ENCODE results near the gene POU2F3.
"Not testable (repeated sequence)": the region's sequence is repeated elsewhere in the genome, so short reads cannot be mapped to it uniquely, and the experiment has no call there.

The POU2F3 gene

DNA sequence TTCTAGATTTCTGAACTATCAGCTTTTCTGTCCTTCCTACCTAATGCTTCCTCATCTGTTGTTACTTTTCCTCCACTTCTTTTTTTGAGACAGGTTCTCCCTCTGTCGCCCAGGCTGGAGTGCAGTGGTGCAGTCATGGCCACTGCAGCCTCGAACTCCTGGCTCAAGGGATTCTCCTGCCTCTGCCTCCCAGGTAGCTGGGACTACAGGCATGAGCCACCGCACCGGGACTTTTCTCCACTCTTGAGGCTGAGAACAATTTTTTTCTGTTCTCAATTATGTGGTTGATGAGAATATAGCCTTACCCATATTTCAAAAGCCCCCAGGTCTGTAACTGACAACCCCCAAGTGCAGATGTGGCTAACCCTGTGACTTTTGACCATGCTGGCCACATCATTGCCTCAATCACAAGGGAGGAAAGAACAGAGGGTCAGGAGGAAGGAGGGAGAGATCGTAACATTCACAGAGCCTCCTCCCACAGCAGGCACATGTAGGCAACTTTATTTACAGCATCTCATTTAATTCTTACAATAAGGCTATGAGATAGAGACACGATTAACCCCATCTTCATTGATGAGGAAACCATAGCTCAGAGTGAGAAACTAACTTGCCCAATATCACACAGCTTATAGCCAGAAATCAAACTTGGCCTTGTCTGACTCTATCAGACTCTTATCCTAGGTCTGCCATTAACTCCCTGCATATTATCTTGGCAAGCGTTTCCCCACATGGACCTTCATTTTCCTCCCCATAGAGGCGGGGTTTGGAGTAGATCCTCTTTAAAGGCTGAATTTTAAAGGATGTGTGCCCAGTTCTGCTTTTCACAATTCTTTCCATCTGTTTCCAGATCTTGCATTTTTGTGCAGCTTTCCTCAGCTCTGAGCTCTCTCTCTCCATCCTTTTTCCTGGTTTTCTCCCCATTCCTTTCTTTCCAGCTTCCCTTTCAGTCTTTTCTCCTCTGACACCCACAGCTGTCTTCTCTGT, 9.6 kb downstream of the POU2F3 start:
- no peak for DNase-seq (ENCODE audit: low read depth, low spot score)

DNA sequence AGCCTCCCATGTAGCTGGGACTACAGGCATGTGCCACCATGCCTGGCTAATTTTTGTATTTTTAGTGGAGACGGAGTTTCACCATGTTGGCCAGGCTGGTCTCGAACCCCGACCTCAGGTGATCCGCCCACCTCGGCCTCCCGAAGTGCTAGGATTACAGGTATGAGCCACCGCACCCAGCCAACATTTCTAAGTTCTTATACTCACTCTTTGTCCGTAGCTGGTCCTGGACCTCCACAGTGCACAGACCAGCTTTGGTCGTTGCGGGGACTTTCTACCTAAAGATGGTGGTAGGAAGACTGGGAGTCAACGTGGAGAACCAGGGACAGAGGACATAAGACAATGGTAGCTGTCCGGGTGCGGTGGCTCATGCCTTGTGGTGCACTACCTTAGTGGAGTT, 13.4 kb downstream of the POU2F3 start:
- DNase-seq (ENCODE audit: low read depth, low spot score) = not testable (repeated sequence)

DNA sequence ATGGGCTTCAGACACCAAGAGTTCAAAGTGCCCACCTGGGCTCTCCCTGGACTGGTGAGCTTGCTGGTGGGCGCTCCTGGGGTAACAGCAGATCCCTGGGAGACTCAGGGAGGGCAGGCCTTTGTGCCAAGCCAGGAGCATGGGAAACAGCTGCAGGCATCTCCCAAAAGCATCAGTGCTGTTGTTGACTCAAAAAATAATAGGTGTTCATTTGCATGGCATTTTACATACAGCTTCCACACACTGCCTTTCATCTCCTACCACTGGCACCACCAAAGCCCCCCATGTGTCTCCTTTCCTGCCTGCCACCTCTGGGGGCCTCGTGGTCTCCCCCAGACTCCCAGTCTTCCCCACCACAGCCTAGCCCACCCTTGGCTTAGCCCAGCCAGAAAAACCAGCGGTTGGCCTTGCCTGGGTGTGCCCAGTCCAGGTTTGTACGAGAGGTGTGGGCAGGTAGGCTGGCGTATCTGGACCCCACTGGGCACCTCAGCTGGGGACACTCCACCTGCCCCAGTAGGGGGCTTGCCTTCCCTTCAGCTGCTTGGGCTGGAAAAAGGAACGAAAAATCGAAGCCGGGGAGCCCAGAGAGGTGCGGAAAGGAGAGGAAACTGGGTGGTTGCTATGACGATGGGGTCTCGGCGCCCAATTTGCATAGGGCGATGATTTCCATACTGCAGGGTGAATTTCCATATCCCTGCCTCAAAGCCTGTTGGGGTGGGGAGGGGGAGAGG, 15.0 kb downstream of the POU2F3 start:
- no peak for DNase-seq (ENCODE audit: low read depth, low spot score)

DNA sequence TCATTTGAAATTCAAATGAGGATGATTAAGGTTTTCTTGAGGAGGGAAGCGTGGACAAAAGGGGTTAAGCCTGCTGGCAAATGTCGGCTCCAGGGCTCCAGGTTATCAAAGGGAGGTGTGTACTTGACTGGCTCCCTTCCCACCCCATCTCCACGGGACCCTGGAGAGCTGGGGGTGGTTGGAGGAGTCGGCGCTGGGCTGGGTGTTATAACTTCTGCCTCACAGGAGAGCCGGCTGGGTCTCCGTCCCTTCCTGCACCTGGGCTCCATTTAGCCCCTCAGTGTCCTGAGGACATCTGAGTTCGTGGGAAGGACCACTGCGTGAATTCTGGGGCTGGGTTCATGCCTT, 15.6 kb downstream of the POU2F3 start:
- DNase-seq (ENCODE audit: low read depth, low spot score) = no peak

DNA sequence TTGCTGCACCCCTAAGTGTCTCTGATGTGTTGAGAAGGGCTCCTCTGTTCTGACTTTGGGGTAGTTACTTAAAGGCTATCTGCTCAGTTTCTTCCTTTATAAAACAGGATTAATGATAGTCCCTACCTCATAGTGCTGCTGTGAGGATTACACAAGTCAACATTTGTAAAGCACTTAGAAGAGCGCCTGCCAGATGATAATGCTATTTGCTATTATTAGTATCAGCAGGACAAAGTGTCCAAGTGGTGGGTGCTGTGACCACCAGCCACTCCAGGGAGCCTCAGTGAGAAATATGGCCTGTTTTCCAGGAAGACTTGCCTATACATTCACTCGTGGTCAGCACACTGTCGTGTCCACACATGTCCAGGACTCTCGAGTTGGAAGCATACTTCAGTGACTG, 16.2 kb downstream of the POU2F3 start:
- DNase-seq (ENCODE audit: low read depth, low spot score) = no peak

- no peak for DNase-seq (ENCODE audit: low read depth, low spot score)
These were observed 16.8 kb downstream of the POU2F3 start for GRCh38 chr11:120256779-120257178.

- DNase-seq (ENCODE audit: low read depth, low spot score) = no peak
These were observed 17.4 kb downstream of the POU2F3 start for GRCh38 chr11:120257346-120257745.

GRCh38 chr11:120258661-120259060, 18.7 kb downstream of the POU2F3 start:
- DNase-seq (ENCODE audit: low read depth, low spot score) = no peak

DNA sequence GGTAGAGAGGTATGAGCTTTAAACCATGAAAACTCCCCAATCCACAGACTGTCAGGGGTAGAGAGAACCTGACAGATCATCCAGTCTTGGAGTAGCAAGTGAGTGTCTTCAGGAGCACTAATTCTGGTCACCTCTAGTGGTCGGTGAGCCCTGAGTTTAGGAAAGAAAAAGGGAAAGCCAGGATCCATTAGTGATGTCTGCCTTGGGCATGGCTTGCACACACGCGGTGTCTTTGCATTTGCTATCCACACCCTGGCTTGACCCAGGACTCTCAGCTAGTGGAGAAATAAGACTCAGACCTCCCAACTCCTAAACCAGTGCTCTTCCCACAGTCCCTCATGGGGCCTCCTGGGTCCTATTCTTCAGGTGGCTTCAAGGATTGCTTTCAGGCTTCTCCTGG, 19.3 kb downstream of the POU2F3 start:
- no peak for DNase-seq (ENCODE audit: low read depth, low spot score)

DNA sequence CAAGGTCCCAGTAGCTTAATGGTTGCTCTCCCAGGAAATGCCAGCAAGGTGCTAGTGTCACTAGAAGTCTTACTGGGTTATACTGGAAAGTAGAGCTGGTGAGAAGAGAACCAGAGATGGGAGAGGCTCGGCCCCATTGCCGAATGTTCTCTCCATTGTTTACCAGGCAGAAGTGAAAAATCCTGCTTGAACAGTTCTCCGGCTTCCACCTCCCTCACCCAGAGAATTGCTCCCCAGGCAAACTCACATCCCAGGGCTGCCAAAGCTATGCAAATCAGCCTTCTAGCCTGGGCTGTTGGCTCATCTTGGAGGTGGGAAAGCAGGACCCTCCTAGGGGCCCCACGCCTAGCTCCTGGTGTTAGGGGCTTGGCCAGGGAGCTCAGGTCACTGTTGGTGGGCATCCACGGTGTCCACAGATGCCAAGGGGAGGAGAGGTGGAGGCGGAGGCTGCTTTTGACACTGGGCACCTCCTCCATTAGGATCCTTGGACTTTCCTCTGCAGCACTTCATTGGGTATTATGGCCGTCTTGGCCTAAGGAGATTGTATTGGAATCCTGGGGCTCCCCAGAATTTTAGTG, 20.1 kb downstream of the POU2F3 start:
- DNase-seq (ENCODE audit: low read depth, low spot score) = no peak

DNA sequence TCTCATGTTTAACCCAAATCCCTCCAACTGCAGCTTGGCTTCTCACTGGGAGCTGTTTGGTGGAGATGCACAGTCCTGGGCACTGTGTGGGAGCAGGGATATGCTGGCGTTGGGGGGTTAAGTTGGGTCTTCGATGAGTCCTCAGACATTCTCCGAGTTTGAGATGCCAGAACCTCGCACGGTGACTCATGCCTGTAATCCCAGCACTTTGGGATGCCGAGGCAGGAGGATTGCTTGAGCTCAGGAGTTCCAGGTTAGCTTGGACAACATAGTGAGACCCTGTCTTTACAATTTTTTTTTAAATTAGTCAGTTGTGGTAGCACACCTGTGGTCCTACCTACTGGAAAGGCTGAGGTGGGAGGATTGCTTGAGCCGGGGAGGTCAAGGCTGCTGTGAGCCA, 20.7 kb downstream of the POU2F3 start:
- no peak for DNase-seq (ENCODE audit: low read depth, low spot score)

DNA sequence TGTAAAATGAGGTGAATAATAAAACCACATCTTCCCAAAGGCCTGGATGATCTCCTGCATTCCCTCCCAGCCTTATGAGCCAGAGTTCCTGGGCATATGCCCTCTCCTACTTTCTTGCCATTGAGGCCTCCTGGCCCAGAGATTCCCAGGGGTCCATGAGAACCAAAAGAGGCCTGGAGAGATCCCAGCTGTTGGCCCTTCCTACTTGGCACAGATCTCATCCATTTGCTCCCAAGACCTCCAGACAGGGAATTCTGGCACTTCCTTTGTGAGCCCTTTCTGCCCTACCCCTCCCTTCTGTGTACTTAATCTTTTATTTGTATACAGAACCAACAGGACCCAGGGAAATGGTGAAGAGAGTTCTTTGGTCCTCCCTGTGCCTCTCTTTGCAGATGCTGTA, 21.4 kb downstream of the POU2F3 start:
- no peak for DNase-seq (ENCODE audit: low read depth, low spot score)

GRCh38 chr11:120261931-120262330, 22.0 kb downstream of the POU2F3 start:
- no peak for DNase-seq (ENCODE audit: low read depth, low spot score)

DNA sequence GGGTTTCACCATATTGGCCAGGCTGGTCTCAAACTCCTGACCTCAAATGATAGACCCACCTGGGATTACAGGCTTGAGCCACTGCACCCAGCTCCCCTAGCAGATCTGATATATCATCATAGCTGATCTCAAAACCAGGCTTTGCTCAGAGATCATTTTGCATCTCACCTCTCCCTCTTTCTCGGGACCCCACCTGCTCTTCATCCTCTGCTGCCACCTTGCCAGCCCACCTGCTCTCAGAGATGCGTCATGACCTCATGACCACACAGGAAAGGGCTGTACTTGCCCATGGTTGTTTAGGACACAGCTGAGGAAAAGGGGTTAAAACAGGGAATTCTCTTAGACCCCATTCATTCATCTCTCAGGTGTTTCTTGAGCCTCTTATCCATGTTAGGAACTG, 27.4 kb downstream of the POU2F3 start:
- DNase-seq (ENCODE audit: low read depth, low spot score) = no peak

DNA sequence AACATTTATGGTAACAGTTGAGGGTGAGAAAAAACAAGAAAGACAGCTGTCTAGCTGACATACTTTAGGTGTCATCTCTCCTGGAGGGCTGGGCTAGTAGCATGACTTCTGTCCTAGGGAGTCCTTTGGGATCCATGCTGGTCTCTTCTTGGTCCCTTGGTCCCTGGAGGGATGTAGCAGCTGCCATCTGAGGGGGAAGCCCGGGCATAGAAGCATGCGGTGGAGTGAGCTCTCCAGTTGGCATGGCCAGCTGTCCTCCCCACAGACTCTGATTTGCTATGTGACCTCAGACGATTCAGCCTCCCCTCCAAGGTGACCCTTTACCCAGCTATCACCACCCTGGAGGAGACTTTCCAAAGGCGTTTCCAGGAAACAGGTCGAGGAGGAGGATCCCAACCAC, 28.7 kb downstream of the POU2F3 start:
- no peak for DNase-seq (ENCODE audit: low read depth, low spot score)

- DNase-seq (ENCODE audit: low read depth, low spot score) = no peak
These were observed 30.4 kb downstream of the POU2F3 start for GRCh38 chr11:120270386-120270785.

GRCh38 chr11:120271672-120272071, 31.7 kb downstream of the POU2F3 start:
- DNase-seq (ENCODE audit: low read depth, low spot score) = no peak

DNA sequence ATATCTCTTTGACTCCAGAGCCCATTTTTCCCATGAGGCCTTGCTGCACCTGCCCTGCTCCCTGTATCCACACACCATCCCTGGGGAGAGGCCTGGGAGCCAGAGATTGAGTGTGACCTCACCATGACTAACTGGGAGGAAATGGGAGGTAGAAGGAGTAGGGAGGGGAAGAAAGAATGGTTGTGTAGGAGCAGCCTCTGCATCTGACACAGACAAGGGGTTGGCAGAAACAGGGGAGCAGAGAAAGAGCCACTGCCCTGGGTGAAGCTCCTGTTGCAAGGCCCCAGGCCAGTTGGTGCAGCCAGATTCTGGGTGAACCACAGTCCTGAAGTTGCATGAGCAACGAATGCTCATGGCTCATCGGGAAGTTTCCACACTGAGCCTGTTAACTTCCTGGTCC, 32.4 kb downstream of the POU2F3 start:
- DNase-seq (ENCODE audit: low read depth, low spot score) = no peak

DNA sequence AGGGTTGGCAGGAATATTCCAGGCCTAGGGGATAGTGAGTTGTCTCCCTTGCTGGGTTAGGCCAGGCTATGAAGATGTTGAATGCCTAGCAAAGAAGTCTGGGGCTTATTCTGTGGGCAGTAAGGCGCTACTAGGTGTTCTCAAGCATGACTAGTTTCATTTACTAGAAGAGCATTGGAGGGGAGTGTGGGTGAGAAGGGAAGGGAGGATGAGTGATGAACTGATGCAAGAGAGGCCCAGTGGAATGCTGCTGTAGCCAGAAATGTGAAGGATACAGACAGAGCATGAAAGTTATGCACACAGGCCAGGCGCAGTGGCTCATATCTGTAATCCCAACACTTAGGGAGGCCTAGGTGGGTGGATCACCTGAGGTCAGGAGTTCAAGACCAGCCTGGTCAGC, 33.5 kb downstream of the POU2F3 start:
- no peak for DNase-seq (ENCODE audit: low read depth, low spot score)

GRCh38 chr11:120273956-120274355, 34.0 kb downstream of the POU2F3 start:
- DNase-seq (ENCODE audit: low read depth, low spot score) = not testable (repeated sequence)

DNA sequence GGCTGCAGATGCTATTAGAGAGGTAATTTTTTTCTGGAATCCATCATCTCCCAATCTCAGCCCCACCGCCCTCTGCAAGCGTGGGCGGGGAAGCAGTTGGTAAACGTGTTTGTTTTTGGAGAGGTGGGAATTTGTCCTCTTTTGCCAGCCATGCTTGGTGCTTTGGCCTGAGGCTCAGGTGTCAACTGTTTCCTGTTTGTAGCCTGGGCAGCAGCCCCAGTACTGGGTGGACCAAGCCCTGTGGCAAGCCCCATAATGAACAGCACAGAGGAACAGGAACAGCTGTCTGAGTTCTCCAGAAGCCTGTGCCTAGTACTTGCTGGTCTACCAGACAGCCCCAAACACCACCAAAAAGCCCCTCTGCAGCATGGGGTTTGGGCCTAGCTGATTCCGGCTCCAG, 39.6 kb downstream of the POU2F3 start:
- DNase-seq (ENCODE audit: low read depth, low spot score) = no peak

DNA sequence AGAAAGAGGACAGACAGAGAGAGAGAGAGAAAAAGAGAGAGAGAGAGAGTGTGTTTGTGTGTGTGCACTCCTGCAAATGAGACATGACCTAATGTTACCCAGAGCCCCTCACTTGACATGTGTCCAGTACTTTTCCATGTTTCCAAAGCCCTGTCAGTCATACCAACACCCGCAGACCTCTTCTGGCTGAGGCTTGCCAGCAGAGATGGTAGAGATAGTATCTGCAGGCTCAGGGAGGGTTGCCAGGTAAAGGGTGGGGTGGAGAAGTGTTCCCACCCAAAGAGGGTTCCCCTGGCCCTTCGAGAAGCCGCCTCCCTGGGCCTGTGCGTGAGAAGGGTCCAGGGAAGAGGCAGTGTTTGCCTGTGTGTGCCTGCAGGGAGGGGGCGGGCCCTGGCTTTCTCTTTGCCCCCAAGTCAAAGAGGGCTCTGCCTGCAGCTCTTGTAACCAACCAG, 40.7 kb downstream of the POU2F3 start:
- DNase-seq (ENCODE audit: low read depth, low spot score) = no peak
